Activated CD8-positive, alpha-beta T cell treated with anti-CD3 and anti-CD28 coated beads for 36 hours (primary cell): ENCODE data around the gene PPP1R3G. TPM values are rescaled to one million over a fixed set of nuclear protein-coding genes. Genes with fewer than 3 reads are reported as not detected.

Experiments
- ATAC-seq: fragments of 200-7000 bp; cut with Tn5 transposase; one replicate; pipeline ENCODE4 v1.10.0; 2021; ENCODE audit warnings: mild to moderate bottlenecking, moderate library complexity
- CTCF ChIA-PET: fragments of 350-600 bp; sonication (Branson Sonifier 250); formaldehyde crosslinking; loops from one replicate; lab custom pipeline; 2021; ENCODE audit warnings: antibody characterized with exemption; lab: Charles Lee
- POLR2A ChIA-PET: fragments of 350-600 bp; sonication (Branson Sonifier 250); formaldehyde crosslinking; loops from one replicate; lab custom pipeline; 2021; ENCODE audit warnings: antibody characterized with exemption; lab: Charles Lee
- DNase-seq: peaks from one replicate; pipeline ENCODE4 v3.0.0-alpha.2; 2020
- H3K27ac Mint-ChIP-seq: one replicate; pipeline ENCODE4 v1.8.0; 2021; ENCODE audit warnings: mild to moderate bottlenecking, mixed read lengths
- H3K27me3 Mint-ChIP-seq: one replicate; pipeline ENCODE4 v1.8.0; 2021; ENCODE audit warnings: mixed read lengths
- H3K36me3 Mint-ChIP-seq: one replicate; pipeline ENCODE4 v1.8.0; 2021; ENCODE audit warnings: low read depth, mixed read lengths
- H3K4me1 Mint-ChIP-seq: one replicate; pipeline ENCODE4 v1.8.0; 2021; ENCODE audit warnings: low read depth, mixed read lengths
- H3K4me3 Mint-ChIP-seq: one replicate; pipeline ENCODE4 v1.8.0; 2021; ENCODE audit warnings: mild to moderate bottlenecking, moderate library complexity, mixed read lengths
- H3K9me3 Mint-ChIP-seq: one replicate; pipeline ENCODE4 v1.8.0; 2021; ENCODE audit warnings: mixed read lengths
- CTCF ChIP-seq: fragments of 200-600 bp; IDR thresholded peaks from one replicate; pipeline ENCODE4 v1.8.0; 2022; ENCODE audit warnings: antibody characterized with exemption, mild to moderate bottlenecking
- intact Hi-C: fragments of 100-400 bp; cut with micrococcal nuclease; formaldehyde crosslinking; loops from one replicate; pipeline ENCODE4 v1.10.0; 2022
- total RNA-seq, 2 experiments: library from RNA; stranded (reverse); gene quantifications; one replicate each; pipeline ENCODE4 v1.2.3, GENCODE V29; 2021

The PPP1R3G gene
- total RNA-seq, 2 experiments from 2014 or later: 0.14 to 0.16 TPM

GRCh38 chr6:5083307-5083583 lies 1.9 kb upstream of the PPP1R3G start:
- CTCF ChIA-PET: no interaction called here
- POLR2A ChIA-PET: no interaction called here
- no peaks in the 10 kb centered on the region for H3K9me3 Mint-ChIP-seq
- no peak overlapping the region for H3K27ac Mint-ChIP-seq
- H3K4me3 Mint-ChIP-seq: no peak overlapping the region
- H3K4me1 Mint-ChIP-seq: peaks cover 2% of the 10 kb centered on the region
- no peaks in the 10 kb centered on the region for H3K36me3 Mint-ChIP-seq
- no peak for ATAC-seq
- TF ChIP-seq CTCF: no peak
- H3K27me3 Mint-ChIP-seq: peaks cover 31% of the 10 kb centered on the region
- DNase-seq: no peak
- intact Hi-C loops: no loop called here

- H3K27me3 Mint-ChIP-seq: peaks cover 34% of the 10 kb centered on the region
Observed at GRCh38 chr6:5083813-5084359, 1.3 kb upstream of the PPP1R3G start.

DNA sequence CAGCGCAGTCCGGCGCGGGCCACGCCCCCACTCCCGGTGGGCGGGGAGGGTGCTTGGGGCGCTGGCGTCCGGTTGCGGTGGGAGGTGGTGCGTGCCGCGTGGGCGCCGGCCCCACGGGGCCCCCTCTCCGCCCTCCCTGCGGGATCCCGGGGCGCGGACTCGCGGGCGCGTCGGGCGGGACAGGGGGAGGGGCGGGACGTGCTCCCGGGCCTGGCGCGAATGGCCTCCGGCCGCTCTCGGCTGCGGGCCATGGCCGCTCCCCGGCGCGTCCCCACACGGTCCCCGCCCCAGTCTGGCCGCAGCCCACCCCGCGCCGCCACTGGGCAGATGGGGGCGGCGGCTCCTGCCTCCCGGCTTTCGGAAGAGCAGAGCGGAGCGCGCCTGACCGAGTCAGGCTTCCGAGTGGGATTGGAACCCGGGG lies 771 bp upstream of the PPP1R3G start:
- Mint-ChIP-seq H3K4me3 (peak overlapping the region; percentile 72), H3K4me1 (peaks cover 2% of the 10 kb centered on the region), H3K27ac (no peak overlapping the region), H3K36me3 (no peaks in the 10 kb centered on the region), H3K27me3 (peaks cover 34% of the 10 kb centered on the region), H3K9me3 (no peaks in the 10 kb centered on the region)
- intact Hi-C loops: no loop called here
- POLR2A ChIA-PET: no interaction called here
- CTCF ChIA-PET: no interaction called here
- TF ChIP-seq CTCF: no peak
- ATAC-seq (peak; percentile 35), DNase-seq (no peak)

More at GRCh38 chr6:5083813-5084359, 1.3 kb upstream of the PPP1R3G start:
- ChIA-PET CTCF (no interaction called here), POLR2A (no interaction called here)
- intact Hi-C loops: no loop called here
- no peak for TF ChIP-seq CTCF
- Mint-ChIP-seq H3K27ac (no peak overlapping the region), H3K36me3 (no peaks in the 10 kb centered on the region), H3K4me3 (peak overlapping the region; percentile 53), H3K9me3 (no peaks in the 10 kb centered on the region), H3K4me1 (peaks cover 2% of the 10 kb centered on the region)
- ATAC-seq: no peak
- no peak for DNase-seq

DNA sequence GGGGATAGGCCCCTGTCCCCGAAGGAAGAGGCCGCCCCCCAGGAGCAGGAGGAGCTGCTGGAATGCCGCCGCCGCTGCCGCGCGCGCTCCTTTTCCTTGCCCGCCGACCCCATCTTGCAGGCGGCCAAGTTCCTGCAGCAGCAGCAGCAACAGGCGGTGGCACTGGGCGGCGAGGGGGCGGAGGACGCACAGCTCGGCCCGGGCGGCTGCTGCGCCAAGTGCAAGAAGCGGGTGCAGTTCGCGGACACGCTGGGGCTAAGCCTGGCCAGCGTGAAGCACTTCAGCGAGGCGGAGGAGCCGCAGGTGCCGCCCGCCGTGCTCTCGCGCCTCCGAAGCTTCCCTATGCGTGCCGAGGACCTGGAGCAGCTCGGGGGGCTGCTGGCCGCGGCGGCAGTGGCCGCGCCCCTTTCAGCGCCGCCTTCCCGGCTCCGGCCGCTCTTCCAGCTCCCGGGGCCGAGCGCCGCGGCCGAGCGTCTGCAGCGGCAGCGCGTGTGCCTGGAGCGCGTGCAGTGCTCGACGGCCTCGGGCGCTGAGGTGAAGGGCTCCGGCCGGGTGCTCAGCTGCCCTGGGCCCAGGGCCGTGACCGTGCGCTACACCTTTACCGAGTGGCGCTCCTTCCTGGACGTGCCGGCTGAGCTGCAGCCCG lies 630 bp downstream of the PPP1R3G start:
- POLR2A ChIA-PET: no interaction called here
- H3K4me3 Mint-ChIP-seq: no peak overlapping the region
- DNase-seq (peak; percentile 34), ATAC-seq (peak; percentile 34)
- H3K9me3 Mint-ChIP-seq: no peaks in the 10 kb centered on the region
- H3K4me1 Mint-ChIP-seq: peaks cover 2% of the 10 kb centered on the region
- H3K27ac Mint-ChIP-seq: no peak overlapping the region
- no peak for TF ChIP-seq CTCF
- H3K27me3 Mint-ChIP-seq: peaks cover 40% of the 10 kb centered on the region
- intact Hi-C loops: no loop called here
- no peaks in the 10 kb centered on the region for H3K36me3 Mint-ChIP-seq
- CTCF ChIA-PET: interaction anchor here (1.0 kb wide), 1 partner anchor 50 kb away, joined by 3 read pairs; no protein-coding TSS in a partner anchor

DNA sequence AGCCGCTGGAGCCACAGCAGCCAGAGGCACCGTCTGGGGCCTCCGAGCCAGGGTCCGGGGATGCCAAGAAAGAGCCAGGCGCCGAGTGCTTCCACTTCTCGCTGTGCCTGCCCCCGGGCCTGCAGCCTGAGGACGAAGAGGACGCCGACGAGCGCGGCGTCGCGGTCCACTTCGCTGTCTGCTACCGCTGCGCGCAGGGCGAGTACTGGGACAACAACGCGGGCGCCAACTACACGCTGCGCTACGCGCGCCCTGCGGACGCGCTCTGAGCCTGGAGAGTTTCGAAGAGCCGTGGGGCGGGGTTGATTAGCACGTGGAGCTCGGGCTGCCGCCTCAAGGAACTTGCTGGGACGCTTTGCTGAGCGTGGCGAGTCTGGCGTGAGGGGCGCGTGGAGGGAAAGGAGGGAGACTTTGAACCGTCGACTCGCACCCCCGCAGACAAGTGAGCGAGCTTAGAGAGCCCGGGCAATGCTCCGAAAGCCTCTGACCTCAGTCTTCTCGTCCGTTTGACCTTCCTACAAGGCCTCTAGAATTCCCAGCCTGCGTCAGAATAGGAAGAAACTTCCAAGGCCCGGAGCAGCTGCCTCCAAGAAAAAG lies 1.3 kb downstream of the PPP1R3G start:
- H3K9me3 Mint-ChIP-seq: no peaks in the 10 kb centered on the region
- TF ChIP-seq CTCF: no peak
- H3K4me3 Mint-ChIP-seq: no peak overlapping the region
- POLR2A ChIA-PET: no interaction called here
- peaks cover 4% of the 10 kb centered on the region for H3K4me1 Mint-ChIP-seq
- intact Hi-C loops: no loop called here
- peaks cover 44% of the 10 kb centered on the region for H3K27me3 Mint-ChIP-seq
- DNase-seq: no peak
- no peaks in the 10 kb centered on the region for H3K36me3 Mint-ChIP-seq
- CTCF ChIA-PET: interaction anchor here (1.0 kb wide), 1 partner anchor 50 kb away, joined by 3 read pairs; no protein-coding TSS in a partner anchor
- no peak for ATAC-seq
- H3K27ac Mint-ChIP-seq: no peak overlapping the region
